ENCODE data around the gene NAGLU.
"Not testable (repeated sequence)": the region's sequence is repeated elsewhere in the genome, so short reads cannot be mapped to it uniquely, and the experiment has no call there.

Gene NAGLU

DNA sequence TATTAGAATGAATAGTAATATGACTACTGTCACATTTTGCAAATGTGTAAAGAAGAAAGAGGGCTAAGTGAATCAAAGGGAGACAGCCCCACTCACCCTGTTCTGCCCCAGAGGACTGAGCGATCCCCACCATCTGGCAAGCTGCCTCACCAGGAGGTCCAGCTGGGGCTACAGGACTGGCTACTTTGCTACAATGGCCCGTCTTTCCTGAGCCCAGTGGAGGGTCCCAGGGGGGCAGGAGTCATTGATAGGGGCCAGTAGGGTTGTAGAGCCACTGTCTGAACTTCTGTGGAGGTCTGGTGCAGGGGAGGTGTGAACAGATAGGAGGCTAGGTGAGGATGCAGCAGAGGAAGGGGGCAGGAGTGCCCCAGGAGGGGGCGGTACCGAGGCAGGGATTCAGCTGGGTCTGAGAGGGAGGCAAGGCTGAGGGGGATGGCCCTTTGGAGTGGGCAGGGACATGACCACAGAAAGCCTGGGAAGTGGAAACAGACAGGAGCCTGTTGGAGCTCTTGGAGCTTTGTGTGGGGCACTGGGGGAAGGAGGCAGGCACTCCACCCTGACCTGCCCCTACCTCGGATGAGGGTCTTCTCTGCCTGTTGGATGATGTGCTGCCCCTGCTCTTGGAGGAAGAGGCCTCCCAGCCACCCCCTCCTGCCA lies 20.0 kb downstream of the NAGLU start:
- peak; percentile 53 for DNase-seq
- not testable (repeated sequence) for H3K27me3 ChIP-seq; H3K36me3 ChIP-seq; H3K9me3 ChIP-seq; H3K4me1 ChIP-seq; H3K4me3 ChIP-seq (ENCODE audit: low read depth, low read length)
- TF ChIP-seq, protein P1, sequence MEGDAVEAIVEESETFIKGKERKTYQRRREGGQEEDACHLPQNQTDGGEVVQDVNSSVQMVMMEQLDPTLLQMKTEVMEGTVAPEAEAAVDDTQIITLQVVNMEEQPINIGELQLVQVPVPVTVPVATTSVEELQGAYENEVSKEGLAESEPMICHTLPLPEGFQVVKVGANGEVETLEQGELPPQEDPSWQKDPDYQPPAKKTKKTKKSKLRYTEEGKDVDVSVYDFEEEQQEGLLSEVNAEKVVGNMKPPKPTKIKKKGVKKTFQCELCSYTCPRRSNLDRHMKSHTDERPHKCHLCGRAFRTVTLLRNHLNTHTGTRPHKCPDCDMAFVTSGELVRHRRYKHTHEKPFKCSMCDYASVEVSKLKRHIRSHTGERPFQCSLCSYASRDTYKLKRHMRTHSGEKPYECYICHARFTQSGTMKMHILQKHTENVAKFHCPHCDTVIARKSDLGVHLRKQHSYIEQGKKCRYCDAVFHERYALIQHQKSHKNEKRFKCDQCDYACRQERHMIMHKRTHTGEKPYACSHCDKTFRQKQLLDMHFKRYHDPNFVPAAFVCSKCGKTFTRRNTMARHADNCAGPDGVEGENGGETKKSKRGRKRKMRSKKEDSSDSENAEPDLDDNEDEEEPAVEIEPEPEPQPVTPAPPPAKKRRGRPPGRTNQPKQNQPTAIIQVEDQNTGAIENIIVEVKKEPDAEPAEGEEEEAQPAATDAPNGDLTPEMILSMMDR (IDR thresholded peaks at IDR 0.05; ENCODE audit: low read depth, low read length) = peak; percentile 35

- H3K4me3 ChIP-seq (ENCODE audit: low read depth, low read length) = no peak overlapping the region
- H3K36me3 ChIP-seq = peaks cover 4% of the 10 kb centered on the region; the same call in 1 of the 2 replicates
- H3K9me3 ChIP-seq = no peaks in the 10 kb centered on the region
- no peak for DNase-seq
- H3K27me3 ChIP-seq = no peaks in the 10 kb centered on the region
- TF ChIP-seq, protein P1 (IDR thresholded peaks at IDR 0.05; ENCODE audit: low read depth, low read length) = no peak
- H3K4me1 ChIP-seq = no peaks in the 10 kb centered on the region; the same call in 1 of the 2 replicates
Observed at GRCh38 chr17:42559075-42559474, 23.0 kb downstream of the NAGLU start.

DNA sequence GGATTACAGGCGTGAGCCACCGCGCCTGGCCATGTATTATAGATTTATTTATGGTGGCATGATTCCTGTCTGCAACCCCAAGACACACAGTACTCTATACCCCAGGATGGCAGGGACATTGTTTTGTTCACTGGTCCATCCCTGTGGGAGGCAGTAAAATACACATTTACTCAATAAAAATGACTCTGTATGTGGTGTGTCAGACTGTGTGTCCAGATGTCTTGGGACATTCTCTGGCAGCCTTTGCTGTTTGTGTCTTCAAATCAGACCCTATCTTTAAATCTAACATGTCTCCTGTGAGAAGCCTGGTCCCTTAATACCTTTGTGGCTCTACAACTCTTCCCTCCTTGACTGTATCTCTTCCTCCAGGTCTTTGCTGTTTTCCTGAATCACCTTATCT lies 24.2 kb downstream of the NAGLU start:
- Histone ChIP-seq H3K36me3 (peaks cover 14% of the 10 kb centered on the region), H3K27me3 (no peaks in the 10 kb centered on the region), H3K9me3 (no peaks in the 10 kb centered on the region), H3K4me1 (no peaks in the 10 kb centered on the region; the same call in 1 of the 2 replicates), H3K4me3 (ENCODE audit: low read depth, low read length) (no peak overlapping the region)
- DNase-seq = no peak
- TF ChIP-seq, protein P1 (IDR thresholded peaks at IDR 0.05; ENCODE audit: low read depth, low read length) = no peak

DNA sequence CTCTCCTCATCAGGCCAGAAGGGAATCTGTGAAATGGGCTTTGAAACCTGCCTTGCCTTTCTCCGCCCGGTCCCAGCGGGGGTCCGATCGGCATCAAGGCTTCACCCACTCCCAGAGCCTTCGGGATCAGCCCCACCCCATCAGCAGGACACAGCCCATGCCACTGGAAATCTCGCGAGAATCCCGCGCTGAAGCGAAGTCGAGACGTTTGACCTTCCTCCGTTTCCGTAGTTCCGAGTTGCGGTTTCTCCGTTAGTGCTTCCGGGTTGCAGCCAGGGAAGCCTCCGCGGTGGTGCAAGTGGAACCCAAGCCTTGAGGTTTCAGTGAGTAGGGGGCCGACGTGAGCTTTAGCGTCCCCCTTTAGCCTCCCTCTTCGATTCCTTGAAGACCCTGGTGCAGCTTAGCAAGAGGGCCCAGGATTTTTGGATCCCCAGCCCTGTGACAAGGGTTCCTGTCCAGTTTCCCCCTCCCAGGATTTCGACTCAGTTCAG lies 25.9 kb downstream of the NAGLU start, which contains the start of gene COASY:
Gene COASY (plus strand): TSS at position 252 of the 491 bp plus-strand sequence. CDS start 475 bp downstream, outside the sequence.
- Histone ChIP-seq H3K36me3 (peaks cover 24% of the 10 kb centered on the region), H3K4me1 (no peaks in the 10 kb centered on the region; the same call in none of the 2 replicates), H3K9me3 (no peaks in the 10 kb centered on the region), H3K4me3 (ENCODE audit: low read depth, low read length) (peak within 1 kb of the TSS; percentile 79), H3K27me3 (no peaks in the 10 kb centered on the region)
- DNase-seq = peak; percentile 98
- TF ChIP-seq, protein P1 (IDR thresholded peaks at IDR 0.05; ENCODE audit: low read depth, low read length) = no peak

- peaks cover 24% of the 10 kb centered on the region for H3K36me3 ChIP-seq
- H3K4me1 ChIP-seq = no peaks in the 10 kb centered on the region; the same call in none of the 2 replicates
- peak overlapping the region; percentile 79 for H3K4me3 ChIP-seq (ENCODE audit: low read depth, low read length)
- H3K9me3 ChIP-seq = no peaks in the 10 kb centered on the region
- TF ChIP-seq, protein P1 (IDR thresholded peaks at IDR 0.05; ENCODE audit: low read depth, low read length) = no peak
- peak; percentile 35 for DNase-seq
- H3K27me3 ChIP-seq = no peaks in the 10 kb centered on the region
Observed at GRCh38 chr17:42562388-42563142, 26.5 kb downstream of the NAGLU start.

All from BE2C (cell line).